Bronchial epithelial cell (primary cell): ENCODE measurements around the gene PAPPA2. TPM values are rescaled to one million over a fixed set of nuclear protein-coding genes. Genes with fewer than 3 reads are reported as not detected.

ENCODE experiments used
- DNase-seq: peaks from one replicate; pipeline ENCODE4 v3.0.0-alpha.2; 2010; ENCODE audit warnings: low read depth
- FAIRE-seq: peaks from 2 replicates; lab custom pipeline; 2011; peaks lifted over from hg19 to GRCh38; lab: Jason Lieb, UNC
- H3K27me3 ChIP-seq: 2 replicates; pipeline ENCODE4 v1.5.1; 2011; ENCODE audit warnings: low read length; ENCODE audit not compliant: control insufficient read depth, insufficient read depth
- H3K36me3 ChIP-seq: 2 replicates; pipeline ENCODE4 v1.5.1; 2011; ENCODE audit warnings: low read length; ENCODE audit not compliant: control insufficient read depth, insufficient read depth
- H3K4me3 ChIP-seq: 2 replicates; pipeline ENCODE4 v1.5.1; 2011; ENCODE audit warnings: mild to moderate bottlenecking, low read depth, low read length, control low read depth
- CTCF ChIP-seq: IDR thresholded peaks from 2 replicates; pipeline ENCODE4 v1.5.1; 2011; ENCODE audit warnings: mild to moderate bottlenecking, moderate library complexity, low read length, control low read depth, inconsistent platforms; ENCODE audit not compliant: insufficient read depth, severe bottlenecking
- total RNA-seq: library from RNA; depleted of rRNA; stranded (reverse); fragments of >200 nt; gene quantifications from 2 replicates; pipeline ENCODE4 v1.2.1, GENCODE V29; 2014

The PAPPA2 gene
- total RNA-seq, 1 donor from 2014 or later, result 8.7 TPM

- Histone ChIP-seq H3K4me3 (no peak overlapping the region), H3K27me3 (no peaks in the 10 kb centered on the region), H3K36me3 (no peaks in the 10 kb centered on the region)
- TF ChIP-seq CTCF, result no peak
- DNase-seq (no peak), FAIRE-seq (no peak)
Measured at GRCh38 chr1:176876966-176877515, 414.1 kb downstream of the PAPPA2 start.

- DNase-seq, result no peak
- no peaks in the 10 kb centered on the region for H3K27me3 ChIP-seq
- FAIRE-seq, result no peak
- H3K4me3 ChIP-seq, result no peak overlapping the region
- H3K36me3 ChIP-seq, result no peaks in the 10 kb centered on the region
- no peak for TF ChIP-seq CTCF
Measured at GRCh38 chr1:176877557-176877956, 414.6 kb downstream of the PAPPA2 start.

GRCh38 chr1:176878750-176879536, 416.0 kb downstream of the PAPPA2 start:
- FAIRE-seq, result no peak
- TF ChIP-seq CTCF, result no peak
- no peak for DNase-seq
- H3K4me3 ChIP-seq, result no peak overlapping the region
- H3K36me3 ChIP-seq, result no peaks in the 10 kb centered on the region
- no peaks in the 10 kb centered on the region for H3K27me3 ChIP-seq

- H3K27me3 ChIP-seq, result no peaks in the 10 kb centered on the region
- no peak overlapping the region for H3K4me3 ChIP-seq
- no peak for TF ChIP-seq CTCF
- FAIRE-seq (no peak), DNase-seq (no peak)
- H3K36me3 ChIP-seq, result no peaks in the 10 kb centered on the region
Measured at GRCh38 chr1:176879784-176880620, 417.0 kb downstream of the PAPPA2 start.

GRCh38 chr1:176880955-176881595, 418.1 kb downstream of the PAPPA2 start:
- H3K27me3 ChIP-seq, result no peaks in the 10 kb centered on the region
- H3K36me3 ChIP-seq, result no peaks in the 10 kb centered on the region
- peak; percentile 49 for DNase-seq
- no peak for FAIRE-seq
- H3K4me3 ChIP-seq, result no peak overlapping the region
- TF ChIP-seq CTCF, result peak; percentile 89
